Astrocyte (in vitro differentiated cells and primary cell): ENCODE data around the gene OSBPL2. TPM values are rescaled to one million over a fixed set of nuclear protein-coding genes. Genes with fewer than 3 reads are reported as not detected.

Source experiments
- DNase-seq: peaks from one replicate; pipeline ENCODE4 v3.0.0-alpha.2; 2010; ENCODE audit warnings: low read depth
- FAIRE-seq: peaks from 2 replicates; lab custom pipeline; 2011; peaks lifted over from hg19 to GRCh38; lab: Jason Lieb, UNC
- H2AFZ ChIP-seq: 2 replicates; pipeline ENCODE4 v1.6.0; 2012; ENCODE audit warnings: low read depth, low read length, inconsistent platforms
- H3K27ac ChIP-seq: 2 replicates; pipeline ENCODE4 v1.5.1; 2011; ENCODE audit warnings: low read depth, low read length, inconsistent platforms
- H3K27me3 ChIP-seq: 2 replicates; pipeline ENCODE4 v1.6.0; 2011; ENCODE audit warnings: low read length, inconsistent platforms; ENCODE audit not compliant: insufficient read depth
- H3K36me3 ChIP-seq: 2 replicates; pipeline ENCODE4 v1.5.1; 2011; ENCODE audit warnings: low read length, inconsistent platforms; ENCODE audit not compliant: insufficient read depth
- H3K4me1 ChIP-seq: 2 replicates; pipeline ENCODE4 v1.5.1; 2011; ENCODE audit warnings: low read length, inconsistent platforms; ENCODE audit not compliant: insufficient read depth
- H3K4me2 ChIP-seq: 2 replicates; pipeline ENCODE4 v1.6.0; 2012; ENCODE audit warnings: low read length, inconsistent platforms
- H3K4me3 ChIP-seq: 2 replicates; pipeline ENCODE4 v1.5.1; 2011; ENCODE audit warnings: low read depth, mild to moderate bottlenecking, low read length, inconsistent platforms; ENCODE audit not compliant: insufficient read depth
- H3K79me2 ChIP-seq: 2 replicates; pipeline ENCODE4 v1.6.0; 2012; ENCODE audit warnings: mild to moderate bottlenecking, low read length, inconsistent platforms; ENCODE audit not compliant: insufficient read depth
- H3K9ac ChIP-seq: 2 replicates; pipeline ENCODE4 v1.6.0; 2012; ENCODE audit warnings: mild to moderate bottlenecking, low read length, inconsistent platforms
- H3K9me3 ChIP-seq: 2 replicates; pipeline ENCODE4 v1.5.1; 2012; ENCODE audit warnings: low read depth, mild to moderate bottlenecking, low read length, inconsistent platforms; ENCODE audit not compliant: insufficient read depth
- H4K20me1 ChIP-seq: 2 replicates; pipeline ENCODE4 v1.6.0; 2012; ENCODE audit warnings: low read length, inconsistent platforms; ENCODE audit not compliant: insufficient read depth
- H3K27ac Mint-ChIP-seq: one replicate; pipeline ENCODE4 v1.8.0; 2021; ENCODE audit warnings: mild to moderate bottlenecking, mixed read lengths; ENCODE audit not compliant: unreplicated experiment
- H3K27me3 Mint-ChIP-seq: one replicate; pipeline ENCODE4 v1.8.0; 2021; ENCODE audit warnings: low read depth, mixed read lengths; ENCODE audit not compliant: unreplicated experiment
- H3K36me3 Mint-ChIP-seq: one replicate; pipeline ENCODE4 v1.8.0; 2021; ENCODE audit warnings: low read depth, mixed read lengths; ENCODE audit not compliant: unreplicated experiment
- H3K4me1 Mint-ChIP-seq: one replicate; pipeline ENCODE4 v1.8.0; 2021; ENCODE audit warnings: low read depth, mixed read lengths; ENCODE audit not compliant: unreplicated experiment
- H3K4me3 Mint-ChIP-seq: one replicate; pipeline ENCODE4 v1.8.0; 2021; ENCODE audit warnings: mild to moderate bottlenecking, moderate library complexity, mixed read lengths; ENCODE audit not compliant: unreplicated experiment
- H3K9me3 Mint-ChIP-seq: one replicate; pipeline ENCODE4 v1.8.0; 2021; ENCODE audit warnings: mild to moderate bottlenecking, mixed read lengths; ENCODE audit not compliant: unreplicated experiment
- EZH2 ChIP-seq: IDR thresholded peaks from 2 replicates; pipeline ENCODE4 v1.6.1; 2012; ENCODE audit warnings: mild to moderate bottlenecking, low read length, inconsistent platforms; ENCODE audit not compliant: insufficient read depth
- total RNA-seq: library from RNA; stranded (reverse); gene quantifications from 2 replicates; pipeline ENCODE4 v1.2.1, GENCODE V29; 2021
- TF ChIP-seq, protein P1 (sequence below): IDR thresholded peaks from 2 replicates; pipeline ENCODE4 v1.5.1; 2011; ENCODE audit warnings: low read depth, mild to moderate bottlenecking, inconsistent platforms, low read length, moderate library complexity; ENCODE audit not compliant: insufficient read depth

OSBPL2 gene
- total RNA-seq, 1 donor from 2014 or later: 60.3 TPM

DNA sequence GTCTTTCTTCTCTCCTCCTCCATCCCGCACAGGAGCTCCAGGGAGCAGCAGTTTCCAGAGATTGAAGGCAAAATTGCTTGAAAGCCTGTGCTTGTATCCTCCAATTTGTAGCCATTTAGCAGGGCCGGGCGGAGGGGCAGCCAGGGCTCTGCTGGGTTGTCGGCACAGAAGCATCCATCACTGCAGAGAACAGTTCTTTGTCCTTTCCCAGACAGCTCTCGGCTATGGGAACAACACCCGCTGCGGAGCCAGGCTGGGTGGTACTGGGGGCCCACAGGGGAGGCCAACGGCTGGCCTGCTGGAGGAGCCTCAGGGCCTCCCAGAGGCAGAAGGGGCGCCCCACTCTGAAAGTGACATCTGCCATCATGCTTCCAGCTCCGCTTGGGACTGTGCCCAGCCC is 26.0 kb upstream of the OSBPL2 start:
- Mint-ChIP-seq H3K27me3 (peaks cover 33% of the 10 kb centered on the region), H3K4me1 (no peaks in the 10 kb centered on the region), H3K27ac (no peak overlapping the region), H3K36me3 (peaks cover 1% of the 10 kb centered on the region), H3K4me3 (no peak overlapping the region), H3K9me3 (no peaks in the 10 kb centered on the region)
- H2AFZ ChIP-seq: no peak overlapping the region
- H3K27me3 ChIP-seq: peaks cover 8% of the 10 kb centered on the region
- no peaks in the 10 kb centered on the region for H3K9me3 ChIP-seq
- DNase-seq (no peak), FAIRE-seq (no peak)
- no peak for TF ChIP-seq EZH2
- TF ChIP-seq, protein P1, sequence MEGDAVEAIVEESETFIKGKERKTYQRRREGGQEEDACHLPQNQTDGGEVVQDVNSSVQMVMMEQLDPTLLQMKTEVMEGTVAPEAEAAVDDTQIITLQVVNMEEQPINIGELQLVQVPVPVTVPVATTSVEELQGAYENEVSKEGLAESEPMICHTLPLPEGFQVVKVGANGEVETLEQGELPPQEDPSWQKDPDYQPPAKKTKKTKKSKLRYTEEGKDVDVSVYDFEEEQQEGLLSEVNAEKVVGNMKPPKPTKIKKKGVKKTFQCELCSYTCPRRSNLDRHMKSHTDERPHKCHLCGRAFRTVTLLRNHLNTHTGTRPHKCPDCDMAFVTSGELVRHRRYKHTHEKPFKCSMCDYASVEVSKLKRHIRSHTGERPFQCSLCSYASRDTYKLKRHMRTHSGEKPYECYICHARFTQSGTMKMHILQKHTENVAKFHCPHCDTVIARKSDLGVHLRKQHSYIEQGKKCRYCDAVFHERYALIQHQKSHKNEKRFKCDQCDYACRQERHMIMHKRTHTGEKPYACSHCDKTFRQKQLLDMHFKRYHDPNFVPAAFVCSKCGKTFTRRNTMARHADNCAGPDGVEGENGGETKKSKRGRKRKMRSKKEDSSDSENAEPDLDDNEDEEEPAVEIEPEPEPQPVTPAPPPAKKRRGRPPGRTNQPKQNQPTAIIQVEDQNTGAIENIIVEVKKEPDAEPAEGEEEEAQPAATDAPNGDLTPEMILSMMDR: no peak
- no peak overlapping the region for H3K4me2 ChIP-seq
- no peak overlapping the region for H3K27ac ChIP-seq
- H3K4me3 ChIP-seq: no peak overlapping the region
- no peaks in the 10 kb centered on the region for H3K4me1 ChIP-seq
- no peaks in the 10 kb centered on the region for H3K79me2 ChIP-seq
- no peak overlapping the region for H3K9ac ChIP-seq
- no peaks in the 10 kb centered on the region for H3K36me3 ChIP-seq
- H4K20me1 ChIP-seq: peaks cover 9% of the 10 kb centered on the region

DNA sequence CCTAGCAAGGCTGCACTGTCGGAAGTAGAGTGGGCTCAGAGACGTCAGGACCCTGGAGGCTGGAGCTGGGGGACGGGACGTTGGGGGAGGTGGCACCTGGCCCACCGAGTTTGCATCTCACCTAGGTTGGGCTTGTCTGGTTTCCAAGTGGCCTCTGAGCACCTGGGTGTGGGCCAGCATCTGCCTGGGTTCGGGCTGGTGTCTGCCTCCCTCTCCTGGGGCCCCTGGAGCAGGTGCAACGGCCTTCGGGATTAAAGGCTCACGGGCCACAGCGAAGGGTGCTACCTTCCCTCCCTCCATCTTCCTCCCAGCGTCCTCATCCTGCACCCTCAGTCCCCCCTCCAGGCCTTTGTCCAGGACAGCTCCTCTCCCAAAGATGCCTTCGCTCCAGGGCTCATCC is 24.3 kb upstream of the OSBPL2 start:
- Mint-ChIP-seq H3K27ac (no peak overlapping the region), H3K36me3 (no peaks in the 10 kb centered on the region), H3K27me3 (peaks cover 43% of the 10 kb centered on the region), H3K4me3 (no peak overlapping the region), H3K9me3 (no peaks in the 10 kb centered on the region), H3K4me1 (no peaks in the 10 kb centered on the region)
- no peaks in the 10 kb centered on the region for H3K4me1 ChIP-seq
- no peak overlapping the region for H3K4me2 ChIP-seq
- no peaks in the 10 kb centered on the region for H3K36me3 ChIP-seq
- H4K20me1 ChIP-seq: no peaks in the 10 kb centered on the region
- peaks cover 25% of the 10 kb centered on the region for H3K27me3 ChIP-seq
- no peak overlapping the region for H3K9ac ChIP-seq
- FAIRE-seq: no peak
- TF ChIP-seq, protein P1: no peak
- no peak for TF ChIP-seq EZH2
- DNase-seq: no peak
- H2AFZ ChIP-seq: no peak overlapping the region
- H3K79me2 ChIP-seq: no peaks in the 10 kb centered on the region
- no peak overlapping the region for H3K4me3 ChIP-seq
- H3K9me3 ChIP-seq: no peaks in the 10 kb centered on the region
- H3K27ac ChIP-seq: no peak overlapping the region

DNA sequence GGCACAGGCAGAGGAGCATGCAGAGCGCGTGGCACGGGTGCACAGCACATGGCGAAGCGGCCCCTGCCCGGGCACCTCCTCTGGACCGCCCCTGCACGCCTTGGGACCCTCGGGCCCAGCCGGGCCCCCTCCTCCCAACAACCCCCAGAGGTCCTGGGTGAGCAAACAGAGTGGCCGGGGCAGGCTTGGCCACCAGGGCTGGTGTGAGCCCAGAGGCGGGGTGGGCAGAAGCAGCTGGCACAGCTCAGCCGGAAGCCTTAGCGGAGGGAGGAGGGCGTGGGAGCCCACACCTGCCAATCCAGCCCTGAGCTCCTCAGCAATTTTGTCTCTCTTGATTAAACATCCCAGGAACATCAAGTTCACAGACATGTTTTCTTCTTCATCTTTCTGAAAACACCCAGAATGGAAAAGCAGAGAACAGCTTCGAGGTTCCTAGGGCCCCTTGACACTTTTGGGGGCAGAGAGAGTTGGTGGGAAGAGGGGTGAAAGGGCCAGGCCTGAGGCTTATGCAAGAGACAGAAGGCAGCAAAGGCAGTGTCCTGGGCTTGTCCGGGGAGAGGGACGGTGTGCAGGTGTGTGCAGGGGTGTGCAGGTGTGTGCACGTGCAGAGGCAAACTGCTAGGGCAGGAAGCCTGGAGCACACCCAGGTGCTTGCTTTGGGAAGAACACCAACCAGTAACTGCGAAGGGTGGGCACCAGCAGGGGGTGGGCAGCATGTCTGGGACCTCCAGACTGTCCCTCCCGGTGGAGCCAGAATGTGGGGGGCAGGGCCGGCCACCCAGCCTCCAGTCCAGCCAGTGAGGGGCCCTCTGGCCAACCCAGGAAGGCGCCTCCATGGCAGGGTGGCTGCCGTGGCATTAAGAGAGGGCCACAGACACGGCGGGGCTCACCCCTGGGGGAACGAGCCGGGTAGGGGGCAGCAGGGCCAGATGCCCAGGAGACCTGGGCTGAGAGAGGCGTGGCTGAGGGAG is 23.0 kb upstream of the OSBPL2 start:
- Histone ChIP-seq H3K27ac (no peak overlapping the region), H3K9me3 (no peaks in the 10 kb centered on the region), H4K20me1 (no peaks in the 10 kb centered on the region), H3K9ac (no peak overlapping the region), H3K36me3 (no peaks in the 10 kb centered on the region), H3K4me3 (no peak overlapping the region), H2AFZ (no peak overlapping the region), H3K4me1 (no peaks in the 10 kb centered on the region), H3K27me3 (peaks cover 25% of the 10 kb centered on the region), H3K79me2 (no peaks in the 10 kb centered on the region), H3K4me2 (no peak overlapping the region)
- no peaks in the 10 kb centered on the region for H3K9me3 Mint-ChIP-seq
- no peaks in the 10 kb centered on the region for H3K36me3 Mint-ChIP-seq
- H3K4me3 Mint-ChIP-seq: no peak overlapping the region
- no peak for TF ChIP-seq EZH2
- TF ChIP-seq, protein P1: no peak
- H3K27ac Mint-ChIP-seq: no peak overlapping the region
- peaks cover 45% of the 10 kb centered on the region for H3K27me3 Mint-ChIP-seq
- no peak for FAIRE-seq
- no peak for DNase-seq
- H3K4me1 Mint-ChIP-seq: no peaks in the 10 kb centered on the region
